HUDEP-2 (cell line): Measurements from ENCODE around the gene ZHX3.
"Not testable (repeated sequence)": the region's sequence is repeated elsewhere in the genome, so short reads cannot be mapped to it uniquely, and the experiment has no call there.

Experiments
- DNase-seq, 76 experiments: peaks; one replicate each; lab custom pipeline; 2025; ENCODE audit not compliant: unreplicated experiment in 76 of 76; lab: John Stamatoyannopoulos, UW

The ZHX3 gene

DNA sequence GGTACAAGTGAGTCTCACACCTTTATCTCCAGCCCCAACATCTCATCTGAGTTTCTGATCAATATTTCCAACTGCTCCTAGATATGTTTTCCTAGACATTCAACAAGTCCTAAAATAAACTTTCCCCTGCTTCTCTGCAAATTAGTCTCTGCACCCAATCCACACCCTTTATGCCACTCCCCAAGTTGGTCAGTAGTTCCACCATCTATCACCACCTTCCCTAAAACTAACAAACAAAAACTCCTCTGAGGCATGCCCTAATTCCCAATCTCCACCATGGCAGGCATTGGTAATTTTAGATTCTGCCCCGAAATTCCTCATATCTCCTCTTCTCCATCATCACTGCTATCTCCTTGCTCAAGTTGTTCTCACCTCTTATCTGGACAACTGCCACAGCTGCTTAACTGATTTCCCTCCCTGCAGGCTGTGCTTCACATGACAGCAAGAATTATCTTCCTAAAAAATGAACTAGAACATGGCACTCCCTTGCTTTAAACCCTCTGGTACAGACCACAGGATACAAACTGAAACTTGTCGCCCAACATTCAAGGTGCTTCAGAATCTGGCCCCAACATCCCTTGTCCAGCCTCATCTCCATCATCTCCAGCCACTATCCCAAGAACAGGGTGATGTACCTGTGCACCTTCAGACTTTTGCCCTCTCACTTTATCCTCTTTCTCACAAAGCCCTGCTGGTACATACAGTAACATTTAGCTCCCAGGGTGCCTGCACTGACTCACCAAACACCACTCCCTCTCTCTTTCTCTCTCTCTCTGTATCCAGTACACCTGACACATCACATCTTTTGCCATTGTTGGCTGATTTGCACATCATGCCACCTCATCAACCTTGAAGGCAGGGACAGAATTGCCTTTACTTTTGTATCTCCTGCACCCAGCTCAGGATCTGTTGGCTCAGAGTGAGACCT, 55.5 kb downstream of the ZHX3 start:
- peak in 72 of 76 experiments; percentile 14 to 92 (median 66) for DNase-seq

DNA sequence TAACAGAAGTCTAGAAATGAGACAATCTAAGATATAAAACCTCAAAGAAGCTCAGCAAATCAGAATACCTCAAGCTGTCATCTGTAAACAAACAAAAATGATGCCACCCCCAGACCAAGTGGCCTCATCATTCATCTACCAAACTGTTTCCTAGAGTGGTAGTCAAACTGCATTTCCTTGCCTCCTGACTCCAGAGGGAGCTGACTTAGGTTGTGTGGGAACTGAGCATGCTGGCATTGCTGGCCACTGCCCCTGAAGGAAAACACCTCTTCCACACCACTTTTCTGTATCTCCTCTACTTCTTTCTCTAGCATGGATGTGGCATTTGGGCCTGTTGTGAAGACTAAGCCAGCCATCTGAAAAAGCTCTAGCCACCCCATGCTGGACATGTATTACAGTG, 56.3 kb downstream of the ZHX3 start:
- peak in 10 of 76 experiments; percentile 4 to 40 (median 12) for DNase-seq

DNA sequence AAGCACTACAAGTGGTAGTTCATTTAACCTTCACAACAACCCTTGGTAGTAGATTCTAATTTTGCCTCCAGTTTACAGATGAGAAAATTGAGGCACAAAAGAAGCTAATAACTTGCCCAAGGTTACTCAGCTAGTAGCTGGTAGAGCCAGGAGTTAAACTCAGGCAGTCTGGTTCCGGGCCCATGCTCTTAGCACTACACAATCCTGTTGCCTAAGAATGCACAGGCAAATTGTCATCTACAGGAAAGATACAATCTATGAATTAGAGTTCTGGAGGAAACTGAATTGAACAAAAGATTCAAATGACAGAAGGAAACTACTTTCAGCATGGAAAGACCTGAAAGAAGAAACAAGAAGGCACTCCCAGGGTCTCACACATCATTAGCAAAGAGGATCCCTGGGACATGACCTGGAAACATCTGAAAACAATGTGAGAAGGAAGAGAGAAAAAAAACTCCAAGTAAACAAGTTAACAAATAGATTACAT, 56.8 kb downstream of the ZHX3 start:
- no peak for DNase-seq

DNA sequence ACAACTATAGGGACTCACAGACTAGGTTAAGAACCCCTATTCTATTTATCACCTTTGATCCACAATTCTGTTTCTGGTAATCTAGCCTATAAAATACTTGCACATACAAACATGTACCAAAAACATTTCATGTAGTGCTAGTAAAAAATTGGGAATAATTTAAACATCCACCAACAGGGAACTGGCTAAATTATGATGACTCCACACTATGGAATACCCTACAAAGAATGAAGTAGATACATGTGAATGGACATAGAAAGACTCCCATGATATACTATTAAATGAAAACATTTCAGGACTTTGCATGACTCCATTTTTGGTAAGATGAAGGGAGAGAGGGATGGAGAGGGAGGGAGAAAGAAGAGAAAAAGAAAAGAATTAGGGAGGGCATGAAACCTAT, 58.2 kb downstream of the ZHX3 start:
- no peak for DNase-seq

DNA sequence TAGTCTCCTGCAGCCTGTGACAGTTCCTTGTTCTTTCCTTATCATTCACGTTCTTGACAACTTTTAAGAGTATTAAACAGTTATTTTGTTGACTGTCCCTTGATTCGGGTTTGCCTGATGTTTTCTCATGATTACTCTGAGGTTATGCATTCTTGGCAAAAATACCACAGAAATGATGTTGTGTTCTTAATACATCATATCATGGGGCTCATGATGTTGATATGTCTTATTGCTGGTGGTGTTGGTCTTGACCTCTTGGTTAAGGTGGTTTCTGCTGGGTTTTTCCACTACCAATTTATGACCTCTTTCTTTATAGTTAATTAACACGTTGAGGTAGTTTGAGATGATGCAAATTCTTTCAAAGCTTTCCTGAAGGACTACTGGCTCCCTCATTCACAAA, 59.1 kb downstream of the ZHX3 start:
- DNase-seq, result peak in 9 of 76 experiments; percentile 10 to 44 (median 20)

DNA sequence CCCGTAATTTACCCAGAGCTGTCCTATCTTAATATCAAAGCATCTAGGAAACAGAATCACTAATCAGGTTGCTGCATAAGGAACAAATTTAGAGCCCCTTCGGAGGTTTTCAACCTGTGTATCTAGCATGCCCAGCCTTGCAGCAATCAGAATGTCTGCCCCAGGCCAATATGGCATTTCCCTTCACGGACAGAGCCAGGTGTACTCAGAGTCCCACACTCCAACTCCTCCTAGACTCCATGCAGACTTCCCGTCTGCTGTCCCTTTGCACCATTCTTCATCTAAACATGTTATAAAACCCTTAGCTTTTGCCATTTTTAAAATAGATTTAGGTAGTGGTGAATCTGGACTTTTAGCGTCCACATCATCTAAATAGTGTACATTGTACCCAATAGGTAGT, 61.0 kb downstream of the ZHX3 start:
- no peak for DNase-seq

DNA sequence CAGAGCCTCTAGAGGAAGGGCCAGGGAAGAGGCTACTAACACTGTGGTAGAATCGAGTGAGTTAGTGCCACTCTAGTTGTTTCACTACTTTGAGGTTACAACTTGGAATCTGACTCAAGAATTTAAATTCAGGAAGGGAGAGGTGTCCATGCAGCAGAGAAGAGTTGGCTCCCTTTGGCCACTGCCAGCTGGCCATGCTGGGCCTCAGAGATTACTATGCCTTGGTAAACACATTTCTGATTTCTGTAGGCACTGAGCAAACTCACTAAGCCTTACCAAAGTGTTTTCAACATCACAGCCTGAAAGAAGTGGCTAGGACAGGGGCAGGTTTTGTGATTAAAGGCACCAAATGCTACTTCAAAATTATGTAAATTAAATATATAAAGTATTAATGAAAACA, 61.9 kb downstream of the ZHX3 start:
- no peak for DNase-seq

DNA sequence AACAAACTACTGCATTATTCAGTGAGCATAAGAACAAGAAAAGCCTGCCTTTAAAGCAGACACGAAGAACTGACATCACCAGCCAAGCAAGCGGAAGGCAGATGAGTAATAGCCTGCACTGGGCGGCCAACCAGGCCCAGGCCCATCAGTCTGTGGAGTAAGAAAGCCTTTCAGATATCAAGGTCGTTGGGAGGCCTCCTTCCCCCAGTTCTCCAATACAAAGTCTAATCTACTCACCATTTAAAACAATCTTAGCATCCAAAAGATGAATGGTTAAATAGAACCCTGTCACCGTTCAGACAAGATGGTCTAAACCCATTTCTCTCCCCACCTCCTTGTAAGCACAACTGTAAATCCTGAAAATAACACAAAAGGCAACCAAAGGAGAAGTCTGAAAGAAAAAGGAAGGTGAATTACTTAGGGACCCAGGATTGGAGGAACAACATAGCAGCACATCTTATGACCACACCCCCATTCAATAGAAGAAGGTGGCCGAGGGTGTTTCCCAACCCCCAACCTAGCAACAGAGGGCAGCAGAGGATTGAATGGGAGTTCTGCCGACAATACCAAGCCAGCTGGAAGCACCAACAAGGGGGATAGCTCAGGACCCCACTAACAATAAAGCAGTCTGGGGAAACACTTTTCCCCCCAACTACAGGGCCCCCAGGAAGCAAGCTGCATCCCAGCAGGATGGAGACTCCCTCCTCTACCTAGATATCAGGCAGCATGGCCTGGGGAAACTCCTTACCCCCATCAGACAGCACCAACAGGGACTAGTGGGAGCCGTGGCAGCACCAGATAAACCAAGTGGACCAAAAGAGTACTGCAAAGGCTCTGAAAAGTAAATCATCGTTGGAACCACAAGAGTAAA, 67.9 kb downstream of the ZHX3 start:
- peak in 65 of 76 experiments; percentile 13 to 72 (median 42) for DNase-seq

DNA sequence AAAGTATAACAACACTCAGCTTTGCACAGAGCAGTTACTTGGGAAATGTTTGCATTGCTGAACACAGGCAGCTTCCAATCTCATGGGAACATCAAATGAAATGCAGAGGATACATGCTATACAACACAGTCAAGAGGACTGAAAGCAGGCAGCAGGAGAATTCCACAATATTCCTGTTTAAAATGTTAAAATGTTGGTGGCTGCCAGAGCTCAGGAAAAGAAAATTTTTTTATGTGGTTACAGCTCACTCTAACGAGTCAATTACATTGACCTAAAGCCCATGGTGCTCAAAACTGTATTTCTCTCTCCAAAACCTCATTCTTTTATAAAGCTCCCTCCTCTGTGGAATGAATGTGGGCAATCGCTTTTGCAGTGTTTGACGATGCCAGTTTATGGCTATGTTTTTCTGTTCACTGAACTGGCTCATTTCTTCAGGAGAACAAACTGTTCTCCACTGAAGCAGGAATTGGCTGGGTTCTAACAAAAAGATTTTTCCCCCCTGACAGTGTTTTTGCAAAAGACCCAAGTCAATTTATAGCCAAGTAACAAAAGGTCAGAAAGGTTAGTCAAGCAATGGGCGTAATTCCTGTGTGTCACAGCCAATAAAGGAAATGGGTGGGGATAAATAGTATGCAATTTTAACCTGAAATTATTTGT, 69.0 kb downstream of the ZHX3 start:
- DNase-seq, result no peak

DNA sequence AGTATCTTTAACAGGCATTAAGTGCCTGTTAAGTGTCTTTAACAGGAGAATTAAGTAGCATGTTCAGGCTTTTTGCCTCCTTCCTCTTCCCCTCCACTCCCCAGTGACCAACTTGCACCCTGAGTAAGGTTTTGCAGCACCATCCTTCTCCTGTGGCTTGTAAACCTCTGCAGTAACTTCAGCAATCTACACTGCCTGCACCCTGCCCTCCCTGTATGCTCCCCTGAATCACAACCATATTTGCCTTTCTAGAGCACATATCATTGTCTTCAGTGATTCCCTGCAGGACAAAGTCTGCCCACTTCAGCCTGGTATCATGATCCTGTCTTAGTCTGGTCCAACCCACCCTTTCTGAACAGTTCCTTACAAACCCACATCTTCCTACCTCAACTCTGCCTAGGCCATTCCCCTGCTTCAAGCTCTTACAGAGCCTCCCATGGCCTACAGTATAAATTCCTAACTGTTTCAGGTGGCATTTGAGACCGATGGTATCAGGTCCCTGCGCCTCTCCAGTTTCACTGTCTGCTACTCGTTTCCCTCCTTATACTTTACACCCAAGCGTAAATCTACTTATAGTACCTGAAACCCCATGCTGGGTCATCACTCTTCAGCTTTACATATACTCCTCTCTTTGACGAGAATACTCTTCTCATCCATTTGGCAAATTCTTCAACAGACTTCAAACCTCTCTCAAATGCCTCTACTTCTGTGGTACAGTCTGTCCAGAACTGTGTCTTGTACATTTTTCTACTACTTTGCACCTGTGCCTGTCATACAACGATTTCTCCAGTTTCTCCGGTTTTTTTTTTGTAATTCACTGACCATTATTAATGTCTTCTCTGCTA, 69.8 kb downstream of the ZHX3 start:
- DNase-seq, result no peak

DNA sequence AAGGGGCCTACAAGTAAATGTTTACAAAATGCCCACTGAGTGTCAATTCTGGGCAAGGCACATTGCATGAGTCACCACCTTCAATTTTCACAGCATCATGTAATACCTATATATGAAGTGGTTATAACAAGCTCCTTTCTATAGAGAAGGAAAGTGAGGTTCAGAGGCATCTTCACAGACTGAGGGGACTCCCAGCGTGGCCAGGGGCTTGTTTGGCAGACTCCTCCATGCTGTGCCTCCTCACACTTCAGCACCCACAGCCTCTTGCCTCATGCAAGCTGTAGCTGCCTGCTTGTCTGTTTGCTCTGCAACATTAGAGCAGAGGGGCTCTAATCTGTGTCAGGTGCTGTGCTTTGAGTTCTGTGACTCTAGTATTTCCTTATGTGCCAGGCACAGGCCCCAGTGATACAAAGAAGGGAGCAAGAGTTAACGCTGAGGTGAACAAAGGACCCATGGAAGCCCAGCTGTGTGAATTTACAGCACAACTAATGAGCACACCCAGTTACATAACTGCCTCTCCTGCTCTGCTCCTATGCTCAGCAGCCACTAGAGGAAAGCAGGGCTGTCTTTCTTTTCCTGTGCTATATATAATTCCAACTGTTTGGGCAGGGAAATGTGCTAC, 72.3 kb downstream of the ZHX3 start:
- no peak for DNase-seq

DNA sequence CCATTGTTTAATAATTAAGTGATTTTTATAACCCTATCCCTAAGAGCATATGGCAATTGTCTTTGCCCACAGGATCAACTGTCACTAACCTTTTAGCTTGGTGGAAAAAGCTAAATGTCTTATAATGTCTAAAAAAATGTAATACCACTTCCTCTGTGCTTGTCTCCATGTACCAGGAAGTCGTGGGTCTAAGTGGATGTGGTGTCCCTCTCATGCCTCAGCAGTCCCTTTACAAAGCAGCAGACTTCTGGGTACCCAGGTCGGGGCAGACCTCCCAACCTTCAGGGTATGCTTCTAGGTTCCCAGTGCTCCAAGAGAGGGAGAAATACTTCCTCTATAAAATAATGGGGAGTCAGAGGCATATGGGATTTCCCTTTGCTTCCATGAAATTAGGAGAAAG, 74.7 kb downstream of the ZHX3 start:
- no peak for DNase-seq

DNA sequence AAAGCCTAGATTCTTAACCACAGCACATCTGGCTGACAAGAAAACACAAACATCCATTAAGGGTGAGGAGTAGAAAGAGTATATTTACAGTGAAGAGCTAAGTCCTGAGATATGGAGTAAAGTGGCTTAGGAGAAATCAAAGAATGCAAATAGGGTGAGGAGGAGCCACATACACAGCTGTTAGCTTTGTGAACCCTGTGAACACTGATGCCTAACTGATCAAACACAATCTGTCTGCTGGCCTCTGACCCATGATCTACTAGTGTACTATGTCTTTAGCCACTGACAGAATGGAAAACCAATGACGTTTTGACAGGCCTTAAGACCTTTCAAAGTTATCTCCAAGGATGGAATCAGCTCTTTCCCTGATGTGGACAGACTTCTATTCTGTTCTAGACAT, 75.2 kb downstream of the ZHX3 start:
- DNase-seq, result no peak

DNA sequence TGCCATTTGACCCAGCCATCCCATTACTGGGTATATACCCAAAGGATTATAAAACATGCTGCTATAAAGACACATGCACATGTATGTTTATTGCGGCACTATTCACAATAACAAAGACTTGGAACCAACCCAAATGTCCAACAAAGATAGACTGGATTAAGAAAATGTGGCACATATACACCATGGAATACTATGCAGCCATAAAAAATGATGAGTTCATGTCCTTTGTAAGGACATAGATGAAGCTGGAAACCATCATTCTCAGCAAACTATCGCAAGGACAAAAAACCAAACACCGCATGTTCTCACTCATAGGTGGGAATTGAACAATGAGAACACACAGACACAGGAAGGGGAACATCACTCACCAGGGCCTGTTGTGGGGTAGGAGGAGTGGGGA, 80.3 kb downstream of the ZHX3 start:
- DNase-seq, result not testable (repeated sequence)

DNA sequence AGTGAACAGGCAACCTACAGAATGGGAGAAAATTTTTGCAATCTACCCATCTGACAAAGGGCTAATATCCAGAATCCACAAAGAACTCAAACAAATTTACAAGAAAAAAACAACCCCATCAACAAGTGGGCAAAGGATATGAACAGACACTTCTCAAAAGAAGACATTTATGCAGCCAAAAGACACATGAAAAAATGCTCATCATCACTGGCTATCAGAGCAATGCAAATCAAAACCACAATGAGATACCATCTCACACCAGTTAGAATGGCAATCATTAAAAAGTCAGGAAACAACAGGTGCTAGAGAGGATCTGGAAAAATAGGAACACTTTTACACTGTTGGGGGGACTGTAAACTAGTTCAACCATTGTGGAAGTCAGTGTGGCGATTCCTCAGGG, 80.7 kb downstream of the ZHX3 start:
- DNase-seq, result not testable (repeated sequence)

DNA sequence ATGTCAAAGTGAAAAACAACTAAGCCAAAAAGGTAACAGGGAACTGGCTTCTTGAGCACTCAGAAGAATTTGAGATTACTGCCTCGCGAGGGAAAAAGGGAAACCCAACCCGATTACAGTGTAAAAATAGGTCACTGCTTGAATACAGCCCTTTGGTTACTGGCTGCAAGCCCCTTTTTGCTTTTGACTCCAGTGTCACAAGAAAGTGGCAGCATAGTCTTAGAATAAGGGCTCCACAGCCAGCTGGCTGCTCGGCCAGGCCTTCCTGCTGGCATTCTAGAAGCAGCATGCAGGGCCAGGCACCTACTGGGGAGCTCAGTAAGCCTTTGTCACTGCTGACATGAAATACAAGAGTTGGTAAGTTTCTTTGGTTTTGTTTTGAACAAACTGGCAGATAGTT, 83.0 kb downstream of the ZHX3 start:
- DNase-seq, result no peak

DNA sequence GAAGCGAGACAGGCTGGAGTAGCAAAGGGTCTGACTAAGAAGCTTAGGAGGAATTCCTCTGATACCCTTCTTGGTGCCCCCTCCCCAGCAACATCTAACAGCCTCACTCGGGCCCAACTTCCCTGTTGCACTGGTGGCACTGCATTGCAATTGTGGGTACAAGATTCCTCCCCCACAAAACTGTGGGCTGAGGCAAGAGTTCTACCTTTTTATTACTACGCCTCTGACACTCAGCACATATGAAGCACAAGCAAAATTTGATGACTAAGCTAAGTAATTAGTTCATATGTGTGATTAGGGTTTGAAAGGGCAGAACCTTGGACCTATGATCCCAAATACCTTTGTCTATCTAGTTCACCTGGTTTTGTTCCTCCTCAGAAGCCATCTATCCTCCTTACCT, 83.5 kb downstream of the ZHX3 start:
- DNase-seq, result no peak

DNA sequence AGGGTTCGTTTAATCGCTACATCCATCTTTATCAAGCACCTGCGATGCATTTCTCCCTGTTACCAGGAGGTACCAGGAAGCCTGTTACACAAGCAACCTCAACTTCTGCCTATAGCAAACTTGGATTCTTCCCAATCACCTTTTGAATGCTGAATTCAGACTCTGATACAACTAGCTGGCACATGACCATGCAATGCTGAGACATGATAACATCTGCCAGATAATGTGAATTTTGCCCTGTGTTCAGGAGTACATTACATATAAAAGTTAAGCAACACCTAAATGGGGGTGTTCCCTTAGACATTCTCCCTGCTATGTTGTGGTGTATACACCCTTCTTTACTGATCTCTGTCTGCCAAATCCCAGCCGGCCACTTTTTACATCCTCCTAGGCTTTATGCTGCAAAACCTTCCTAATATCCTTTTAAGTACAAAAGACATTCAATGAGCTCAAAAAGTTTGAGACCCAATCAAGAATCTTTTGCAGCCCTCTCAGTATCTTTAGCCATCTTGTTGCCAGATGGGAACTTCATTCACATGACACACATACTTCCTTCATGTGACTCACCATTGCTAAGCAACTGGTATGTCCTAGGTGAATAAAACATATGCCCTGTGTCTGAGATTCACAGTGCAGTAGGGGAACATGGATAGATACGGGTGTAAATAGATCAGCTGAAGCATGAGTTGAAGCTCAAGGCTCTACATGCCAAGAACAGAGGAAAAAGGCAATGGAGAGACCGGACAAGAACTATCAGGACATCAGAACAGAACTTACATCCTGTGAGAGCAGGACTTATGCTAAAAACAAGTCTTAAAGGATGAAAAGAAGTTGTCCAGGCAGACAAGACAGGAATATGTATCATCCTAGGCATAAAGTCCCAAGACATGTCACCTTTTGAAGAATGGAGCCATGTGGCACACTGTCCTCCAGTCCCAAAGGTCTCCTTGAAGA, 84.3 kb downstream of the ZHX3 start:
- DNase-seq, result peak in 1 of 76 experiments; percentile 2
